HG03469 (cell line): ENCODE measurements around the gene CACUL1.
A peak's percentile ranks its signal among the peaks of the same experiment; 100 is the strongest.

Source experiments
- ATAC-seq: cut with Tn5 transposase; IDR thresholded peaks from one replicate; pipeline ENCODE4 v1.9.1; 2021; ENCODE audit warnings: mild to moderate bottlenecking, moderate library complexity, moderate number of reproducible peaks; ENCODE audit not compliant: unreplicated experiment

Gene CACUL1

GRCh38 chr10:118735294-118735693 lies 19.5 kb downstream of the CACUL1 start:
- ATAC-seq: no peak

- no peak for ATAC-seq
Observed at GRCh38 chr10:118734475-118734874, 20.3 kb downstream of the CACUL1 start.

- ATAC-seq: no peak
Observed at GRCh38 chr10:118732245-118733165, 22.3 kb downstream of the CACUL1 start.

GRCh38 chr10:118730756-118731456 lies 23.9 kb downstream of the CACUL1 start:
- ATAC-seq: no peak

- ATAC-seq: peak; percentile 83
Observed at GRCh38 chr10:118729641-118730258, 25.0 kb downstream of the CACUL1 start.

- ATAC-seq: no peak
Observed at GRCh38 chr10:118729200-118729599, 25.6 kb downstream of the CACUL1 start.

GRCh38 chr10:118725886-118726500 lies 28.8 kb downstream of the CACUL1 start:
- no peak for ATAC-seq

GRCh38 chr10:118723466-118723865 lies 31.3 kb downstream of the CACUL1 start:
- no peak for ATAC-seq

GRCh38 chr10:118721539-118721876 lies 33.3 kb downstream of the CACUL1 start:
- no peak for ATAC-seq

- ATAC-seq: no peak
Observed at GRCh38 chr10:118720685-118721538, 33.9 kb downstream of the CACUL1 start.

GRCh38 chr10:118714366-118714765 lies 40.4 kb downstream of the CACUL1 start:
- no peak for ATAC-seq

GRCh38 chr10:118712930-118713634 lies 41.7 kb downstream of the CACUL1 start:
- no peak for ATAC-seq

GRCh38 chr10:118712080-118712479 lies 42.7 kb downstream of the CACUL1 start:
- no peak for ATAC-seq

GRCh38 chr10:118710487-118710886 lies 44.3 kb downstream of the CACUL1 start:
- no peak for ATAC-seq

- no peak for ATAC-seq
Observed at GRCh38 chr10:118708571-118708970, 46.2 kb downstream of the CACUL1 start.

GRCh38 chr10:118704711-118705110 lies 50.1 kb downstream of the CACUL1 start:
- ATAC-seq: no peak

- no peak for ATAC-seq
Observed at GRCh38 chr10:118701529-118702323, 53.0 kb downstream of the CACUL1 start.

- ATAC-seq: peak; percentile 89
Observed at GRCh38 chr10:118698421-118698820, 56.3 kb downstream of the CACUL1 start.

GRCh38 chr10:118694848-118695247 lies 59.9 kb downstream of the CACUL1 start:
- no peak for ATAC-seq
